WERI-Rb-1 (cell line): ENCODE measurements around the gene OSBPL10.

Experiments
- DNase-seq: peaks from one replicate; pipeline ENCODE4 v3.0.0-alpha.2; 2020
- H3K27ac ChIP-seq: fragments of 250-450 bp; sonication (Bioruptor Pico); 2 replicates; pipeline ENCODE4 v1.5.1; 2020; ENCODE audit warnings: mild to moderate bottlenecking, moderate library complexity
- H3K27me3 ChIP-seq: fragments of 250-450 bp; sonication (Bioruptor Pico); 2 replicates; pipeline ENCODE4 v1.5.1; 2021; ENCODE audit warnings: mild to moderate bottlenecking, low read depth, moderate library complexity; ENCODE audit not compliant: insufficient read depth, severe bottlenecking
- H3K36me3 ChIP-seq: fragments of 250-450 bp; sonication (Bioruptor Pico); 2 replicates; pipeline ENCODE4 v1.5.1; 2020; ENCODE audit warnings: mild to moderate bottlenecking, moderate library complexity
- H3K4me3 ChIP-seq: 2 replicates; pipeline ENCODE4 v1.5.1; 2011; ENCODE audit warnings: low read depth, mild to moderate bottlenecking, control low read depth, low read length
- H3K9me3 ChIP-seq: fragments of 250-450 bp; sonication (Bioruptor Pico); 2 replicates; pipeline ENCODE4 v1.5.1; 2021; ENCODE audit warnings: mild to moderate bottlenecking, moderate library complexity; ENCODE audit not compliant: severe bottlenecking
- TF ChIP-seq, protein P1 (sequence below): IDR thresholded peaks from 2 replicates; pipeline ENCODE4 v1.5.1; 2011; ENCODE audit warnings: low read depth, mild to moderate bottlenecking, control low read depth, inconsistent platforms, low read length

OSBPL10 gene

DNA sequence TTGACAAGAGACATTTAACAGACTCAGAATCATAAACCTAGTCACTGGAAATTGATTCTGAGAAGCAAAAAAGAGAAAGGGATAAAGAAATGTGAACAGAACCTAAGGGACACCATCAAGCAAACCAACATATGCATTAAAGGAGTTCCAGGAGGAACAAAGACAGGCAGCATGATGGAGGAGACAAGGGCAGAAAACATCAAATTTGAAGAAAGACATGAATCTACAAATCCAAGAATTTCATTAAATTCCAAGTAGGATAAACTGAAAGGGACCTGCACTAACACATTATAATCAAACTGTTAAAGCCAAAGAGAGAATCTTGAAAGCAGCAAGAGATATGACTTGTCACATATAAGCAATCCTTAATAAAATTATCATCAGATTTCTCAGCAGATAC is 326.1 kb downstream of the OSBPL10 start:
- H3K27me3 ChIP-seq = no peaks in the 10 kb centered on the region
- H3K36me3 ChIP-seq = no peaks in the 10 kb centered on the region
- H3K4me3 ChIP-seq = no peak overlapping the region
- TF ChIP-seq, protein P1, sequence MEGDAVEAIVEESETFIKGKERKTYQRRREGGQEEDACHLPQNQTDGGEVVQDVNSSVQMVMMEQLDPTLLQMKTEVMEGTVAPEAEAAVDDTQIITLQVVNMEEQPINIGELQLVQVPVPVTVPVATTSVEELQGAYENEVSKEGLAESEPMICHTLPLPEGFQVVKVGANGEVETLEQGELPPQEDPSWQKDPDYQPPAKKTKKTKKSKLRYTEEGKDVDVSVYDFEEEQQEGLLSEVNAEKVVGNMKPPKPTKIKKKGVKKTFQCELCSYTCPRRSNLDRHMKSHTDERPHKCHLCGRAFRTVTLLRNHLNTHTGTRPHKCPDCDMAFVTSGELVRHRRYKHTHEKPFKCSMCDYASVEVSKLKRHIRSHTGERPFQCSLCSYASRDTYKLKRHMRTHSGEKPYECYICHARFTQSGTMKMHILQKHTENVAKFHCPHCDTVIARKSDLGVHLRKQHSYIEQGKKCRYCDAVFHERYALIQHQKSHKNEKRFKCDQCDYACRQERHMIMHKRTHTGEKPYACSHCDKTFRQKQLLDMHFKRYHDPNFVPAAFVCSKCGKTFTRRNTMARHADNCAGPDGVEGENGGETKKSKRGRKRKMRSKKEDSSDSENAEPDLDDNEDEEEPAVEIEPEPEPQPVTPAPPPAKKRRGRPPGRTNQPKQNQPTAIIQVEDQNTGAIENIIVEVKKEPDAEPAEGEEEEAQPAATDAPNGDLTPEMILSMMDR = no peak
- peaks cover 3% of the 10 kb centered on the region for H3K9me3 ChIP-seq
- no peak for DNase-seq
- no peak overlapping the region for H3K27ac ChIP-seq

DNA sequence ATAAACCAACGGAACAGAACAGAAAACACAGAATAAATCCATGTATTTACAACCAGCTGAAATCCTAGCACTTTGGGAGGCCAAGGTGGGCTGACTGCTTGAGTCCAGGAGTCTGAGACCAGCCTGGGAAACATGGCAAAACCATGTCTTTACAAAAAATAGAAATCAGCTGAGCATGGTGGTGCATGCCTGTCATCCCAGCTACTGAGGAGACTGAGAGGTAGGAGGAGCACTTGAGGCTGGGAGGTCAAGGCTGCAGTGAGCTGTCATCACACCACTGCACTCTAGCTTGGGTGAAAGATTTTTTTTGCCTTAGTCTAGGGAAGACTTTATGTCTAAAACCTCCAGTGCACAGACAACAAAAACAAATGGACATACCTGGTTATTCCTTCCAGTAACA is 327.6 kb downstream of the OSBPL10 start:
- H3K4me3 ChIP-seq = no peak overlapping the region
- TF ChIP-seq, protein P1 = no peak
- no peak overlapping the region for H3K27ac ChIP-seq
- H3K9me3 ChIP-seq = peaks cover 10% of the 10 kb centered on the region
- DNase-seq = no peak
- H3K36me3 ChIP-seq = no peaks in the 10 kb centered on the region
- H3K27me3 ChIP-seq = no peaks in the 10 kb centered on the region

DNA sequence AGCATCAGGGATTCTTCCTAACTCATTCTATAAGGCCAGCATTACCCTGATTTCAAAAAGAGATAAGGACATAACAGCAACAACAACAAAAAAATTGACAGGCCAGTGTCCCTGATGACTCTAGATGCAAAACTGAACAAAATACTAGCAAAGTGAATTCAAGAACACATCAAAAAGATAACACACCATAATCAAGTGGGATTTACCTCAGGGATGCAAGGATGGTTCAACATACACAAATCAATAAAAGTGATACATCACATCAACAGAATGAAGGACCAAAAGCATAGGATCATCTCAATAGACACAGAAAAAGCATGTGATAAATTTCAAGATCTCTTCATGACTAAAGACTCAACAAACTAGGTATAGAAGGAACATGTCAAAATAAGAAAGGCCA is 328.8 kb downstream of the OSBPL10 start:
- TF ChIP-seq, protein P1 = no peak
- DNase-seq = no peak

DNA sequence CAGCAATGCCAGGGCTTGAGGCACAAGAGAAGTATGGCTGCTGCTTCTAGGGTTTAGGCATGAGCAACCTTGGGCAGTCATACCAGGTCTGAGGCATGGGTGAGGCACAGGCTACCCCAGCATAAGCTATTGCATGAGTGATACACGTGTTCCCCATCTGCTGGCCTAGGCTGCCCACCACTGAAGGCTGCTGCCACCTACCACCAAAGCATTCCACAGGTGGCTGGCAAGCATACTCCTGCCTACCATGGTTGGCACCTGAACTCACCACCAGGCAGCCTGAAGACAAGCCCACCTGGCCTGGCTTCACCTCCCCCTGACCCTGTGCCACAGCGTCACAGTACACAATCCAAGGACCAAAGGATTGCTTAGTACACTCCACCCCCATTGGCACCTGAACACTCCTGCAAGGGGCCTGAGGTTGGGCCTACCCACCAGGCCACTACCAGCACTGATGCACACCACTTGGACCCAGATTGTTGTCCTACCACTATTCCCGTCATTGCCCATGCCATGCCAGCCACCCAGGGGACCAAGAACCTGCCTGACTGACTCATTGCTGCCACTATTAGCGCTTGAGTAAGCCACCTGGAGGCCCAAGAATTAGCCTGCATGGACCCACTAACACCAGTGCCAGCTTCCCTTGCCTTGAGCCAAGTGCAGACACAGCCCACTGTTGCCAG is 332.6 kb downstream of the OSBPL10 start:
- H3K27ac ChIP-seq = no peak overlapping the region
- TF ChIP-seq, protein P1 = no peak
- H3K27me3 ChIP-seq = no peaks in the 10 kb centered on the region
- no peak for DNase-seq
- peaks cover 15% of the 10 kb centered on the region for H3K9me3 ChIP-seq
- no peaks in the 10 kb centered on the region for H3K36me3 ChIP-seq
- no peak overlapping the region for H3K4me3 ChIP-seq

More for the DNA sequence above, 328.8 kb downstream of the OSBPL10 start:
- Histone ChIP-seq H3K27me3 (no peaks in the 10 kb centered on the region), H3K36me3 (no peaks in the 10 kb centered on the region), H3K27ac (no peak overlapping the region), H3K9me3 (peaks cover 15% of the 10 kb centered on the region), H3K4me3 (no peak overlapping the region)

DNA sequence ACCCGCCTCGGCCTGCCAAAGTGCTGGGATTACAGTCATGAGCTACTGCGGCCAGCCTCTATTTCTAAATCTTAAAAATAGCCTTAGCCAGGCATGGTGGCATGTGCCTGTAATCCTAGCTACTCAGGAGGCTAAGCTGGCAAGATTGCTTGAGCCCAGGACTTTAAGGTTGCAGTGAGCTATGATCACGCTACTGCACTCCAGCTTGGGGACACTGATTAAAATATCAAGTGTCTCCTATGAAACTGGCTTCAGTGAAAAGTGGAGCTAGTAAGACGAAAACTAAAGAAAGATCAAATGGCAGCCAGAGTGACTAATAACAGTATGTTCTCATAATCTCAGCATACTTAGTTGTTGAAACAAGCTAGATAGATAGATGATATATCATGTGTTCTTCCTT is 335.8 kb downstream of the OSBPL10 start:
- H3K36me3 ChIP-seq = no peaks in the 10 kb centered on the region
- H3K27ac ChIP-seq = no peak overlapping the region
- DNase-seq = no peak
- H3K4me3 ChIP-seq = no peak overlapping the region
- H3K27me3 ChIP-seq = no peaks in the 10 kb centered on the region
- TF ChIP-seq, protein P1 = no peak
- H3K9me3 ChIP-seq = peaks cover 15% of the 10 kb centered on the region

DNA sequence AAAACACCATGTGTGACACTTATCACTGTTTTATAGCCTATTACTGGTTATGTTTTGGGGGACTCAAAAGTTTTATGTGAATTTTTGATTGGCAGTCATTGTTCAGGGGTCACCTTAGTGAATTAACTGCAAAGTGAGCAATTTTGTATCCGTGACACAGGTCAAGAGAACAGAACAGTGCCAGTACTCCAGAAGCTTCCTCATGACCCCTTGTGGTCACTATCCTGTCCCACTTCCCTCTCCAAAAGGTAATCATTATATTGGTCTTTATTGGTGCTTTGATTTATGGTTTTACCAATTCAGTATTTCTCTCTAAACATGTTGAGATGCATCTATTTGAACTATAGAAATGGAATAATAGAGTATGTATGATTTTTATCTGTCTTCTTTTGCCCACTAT is 341.2 kb downstream of the OSBPL10 start:
- Histone ChIP-seq H3K9me3 (no peaks in the 10 kb centered on the region), H3K27me3 (no peaks in the 10 kb centered on the region), H3K4me3 (no peak overlapping the region), H3K27ac (no peak overlapping the region), H3K36me3 (peaks cover 15% of the 10 kb centered on the region)
- TF ChIP-seq, protein P1 = no peak
- no peak for DNase-seq
